H1 (cell line): ENCODE measurements around the gene PCYT1B. TPM values are rescaled to one million over a fixed set of nuclear protein-coding genes. Genes with fewer than 3 reads are reported as not detected.

Source experiments
- BACH1 ChIP-seq: IDR thresholded peaks from 2 replicates; pipeline ENCODE4 v1.6.1; 2012; ENCODE audit warnings: low read length, improper control_type of control experiment
- CBX5 ChIP-seq: fragments of 300-800, 300-1000 bp; sonication (generic); IDR thresholded peaks from 2 replicates; pipeline ENCODE4 v1.7.1; 2016; ENCODE audit warnings: antibody characterized with exemption, low read length, low read depth
- CEBPB ChIP-seq: IDR thresholded peaks from 2 replicates; pipeline ENCODE4 v1.6.1; 2012; ENCODE audit warnings: low read depth, low read length
- CHD1 ChIP-seq: IDR thresholded peaks from 2 replicates; pipeline ENCODE4 v1.6.1; 2012; ENCODE audit warnings: low read depth, low read length, improper control_type of control experiment
- CREB1 ChIP-seq: IDR thresholded peaks from 2 replicates; pipeline ENCODE4 v1.6.1; 2012; ENCODE audit warnings: inconsistent platforms
- EZH2 ChIP-seq: fragments of 200-600 bp; sonication (generic); IDR thresholded peaks from 2 replicates; pipeline ENCODE4 v1.7.1; 2012; ENCODE audit warnings: low read depth, mild to moderate bottlenecking, moderate library complexity, low read length, inconsistent platforms; ENCODE audit not compliant: severe bottlenecking
- FOSL1 ChIP-seq: IDR thresholded peaks from 2 replicates; pipeline ENCODE4 v1.6.1; 2011; ENCODE audit warnings: mild to moderate bottlenecking, low read depth, low read length, moderate library complexity; ENCODE audit not compliant: insufficient read depth
- KDM1A ChIP-seq: fragments of 200-600, 300-600 bp; sonication (generic); IDR thresholded peaks from 2 replicates; pipeline ENCODE4 v1.7.1; 2016; ENCODE audit warnings: mild to moderate bottlenecking, low read length, borderline replicate concordance
- MAFK ChIP-seq: IDR thresholded peaks from 2 replicates; pipeline ENCODE4 v1.6.1; 2012; ENCODE audit warnings: low read depth, mild to moderate bottlenecking, improper control_type of control experiment, low read length
- NANOG ChIP-seq: IDR thresholded peaks from 2 replicates; pipeline ENCODE4 v1.6.1; 2011; ENCODE audit warnings: low read length, low read depth, mild to moderate bottlenecking, inconsistent platforms; ENCODE audit not compliant: insufficient read depth, poor library complexity, severe bottlenecking
- POU5F1 ChIP-seq: IDR thresholded peaks from 2 replicates; pipeline ENCODE4 v1.6.1; 2011; ENCODE audit warnings: low read depth, mild to moderate bottlenecking, low read length, moderate library complexity
- RAD21 ChIP-seq, 2 experiments: IDR thresholded peaks in 1 of 2; conservative IDR thresholded peaks in 1 of 2; 2 replicates each; pipeline ENCODE4 v1.6.1; 2011; ENCODE audit warnings: low read depth in 2 of 2, low read length in 2 of 2, improper control_type of control experiment in 1 of 2, inconsistent platforms in 1 of 2, mild to moderate bottlenecking in 1 of 2, moderate library complexity in 1 of 2
- RNF2 ChIP-seq: fragments of 200-900, 300-1000 bp; sonication (generic); IDR thresholded peaks from 2 replicates; pipeline ENCODE4 v1.7.1; 2016; ENCODE audit warnings: borderline replicate concordance, low read depth, mild to moderate bottlenecking, antibody characterized with exemption, low read length; ENCODE audit not compliant: poor library complexity, severe bottlenecking; ENCODE audit errors: missing control alignments
- SIN3A ChIP-seq, 2 experiments: IDR thresholded peaks in 1 of 2; conservative IDR thresholded peaks in 1 of 2; 2 replicates each; pipeline ENCODE4 v1.6.1; 2011 to 2012; ENCODE audit warnings: low read length in 2 of 2, improper control_type of control experiment in 1 of 2, low read depth in 1 of 2, mild to moderate bottlenecking in 1 of 2
- SRF ChIP-seq: IDR thresholded peaks from 2 replicates; pipeline ENCODE4 v1.6.1; 2011; ENCODE audit warnings: mild to moderate bottlenecking, low read depth, low read length, moderate library complexity
- SUZ12 ChIP-seq: fragments of 200-600 bp; sonication (generic); IDR thresholded peaks from 2 replicates; pipeline ENCODE4 v1.6.1; 2012; ENCODE audit warnings: mild to moderate bottlenecking, inconsistent platforms, low read length, moderate library complexity, mixed read lengths
- TAF1 ChIP-seq: IDR thresholded peaks from 2 replicates; pipeline ENCODE4 v1.6.1; 2011; ENCODE audit warnings: mild to moderate bottlenecking, low read depth, low read length
- TEAD4 ChIP-seq: IDR thresholded peaks from 2 replicates; pipeline ENCODE4 v1.6.1; 2012; ENCODE audit warnings: low read depth, low read length, inconsistent platforms, mixed read lengths
- ZNF274 ChIP-seq: IDR thresholded peaks from 2 replicates; pipeline ENCODE4 v1.7.0; 2012; ENCODE audit warnings: low read length, borderline replicate concordance; ENCODE audit errors: extremely low read depth
- polyA plus RNA-seq, 7 experiments: library from polyadenylated mRNA; depleted of rRNA in 3 of 7; stranded (reverse) in 5 of 7; unstranded in 2 of 7; fragments of >200 nt in 5 of 7; fragments of 200-250 nt in 2 of 7; gene quantifications; 1 replicate in 5 of 7; 2 replicates in 1 of 7; 4 replicates in 1 of 7; pipeline versions ENCODE4 v1.2.1 to v1.2.3, GENCODE V29; 2011 to 2013; ENCODE audit warnings: missing spikeins in 2 of 7, mixed read lengths in 2 of 7
- total RNA-seq: library from RNA; stranded (reverse); fragmentation: NEBNext Ultra II Directional; extraction: Animal tissue kit (Norgen Biotek cat#: 25700); gene quantifications from 2 replicates; pipeline ENCODE4 v1.2.1, GENCODE V29; 2021
- TF ChIP-seq, protein P1 (sequence below), 3 experiments: IDR thresholded peaks; 1 replicate in 2 of 3; 2 replicates in 1 of 3; pipeline versions ENCODE4 v1.5.1 to v1.6.1; 2011; ENCODE audit warnings: low read length in 3 of 3, mild to moderate bottlenecking in 3 of 3, inconsistent platforms in 2 of 3, low read depth in 1 of 3, moderate library complexity in 1 of 3; ENCODE audit not compliant: insufficient read depth in 1 of 3; ENCODE audit errors: control extremely low read depth in 1 of 3

The PCYT1B gene
- total and polyA plus RNA-seq, 2 of the 8 experiments (the other 6 are each of a cell fraction or from before 2014, with no cell fraction given) = 17.9 to 30.6 TPM

DNA sequence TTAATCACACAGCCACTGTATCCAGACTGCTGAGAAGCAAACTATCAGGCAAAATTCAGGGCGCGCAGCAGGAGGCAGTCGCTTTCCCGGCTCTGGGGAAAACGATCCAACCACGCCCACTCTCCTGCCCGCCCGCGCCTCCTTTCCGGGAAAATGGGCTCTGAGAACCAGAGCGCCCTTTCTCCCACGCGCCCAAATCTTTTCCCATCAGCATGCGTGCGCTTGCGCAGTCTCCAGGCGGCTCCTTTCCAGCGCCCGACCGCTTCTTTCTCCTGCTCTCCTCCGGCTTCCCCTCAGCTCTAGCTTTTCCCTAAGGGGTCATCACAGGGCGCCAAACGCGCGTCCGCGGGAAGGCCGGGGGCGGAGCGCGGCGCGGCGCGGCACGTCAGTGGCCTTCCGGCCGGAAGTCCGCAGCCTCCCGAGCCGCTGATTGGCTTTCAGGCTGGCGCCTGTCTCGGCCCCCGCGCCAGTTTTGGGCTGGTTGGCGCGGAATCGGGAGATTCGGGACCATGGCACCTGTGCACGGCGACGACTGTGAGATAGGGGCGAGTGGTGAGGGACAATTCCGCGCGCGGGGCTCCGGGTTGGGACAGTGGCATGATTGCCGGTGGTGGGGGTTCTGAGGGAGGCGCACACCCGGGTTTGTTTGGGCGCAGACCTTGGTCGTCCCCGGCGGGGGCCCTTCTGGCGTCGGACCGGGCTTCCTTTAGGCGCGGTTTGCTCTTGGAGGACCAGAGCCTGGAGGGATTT, 46.5 kb upstream of the PCYT1B start, which contains the start of gene POLA1 (continued):
- no peak for TF ChIP-seq KDM1A
- peak; percentile 99 for TF ChIP-seq CREB1
- TF ChIP-seq RAD21 (IDR thresholded peaks at IDR 0.05 in 1 of 2, conservative IDR thresholded peaks at IDR 0.05 in 1 of 2; ENCODE audit: low read depth in 2 of 2, low read length in 2 of 2) = 0 out of 4 replicates have a peak, but pooled peaks of 1 of the 2 experiments have one; percentile 1
- TF ChIP-seq SRF = peak; percentile 66; the same call in 1 of the 2 replicates
- TF ChIP-seq POU5F1 = no peak
- TF ChIP-seq NANOG = no peak
- TF ChIP-seq CBX5 = no peak
- TF ChIP-seq FOSL1 = no peak
- TF ChIP-seq SUZ12 = no peak
- TF ChIP-seq CEBPB = no peak
- no peak for TF ChIP-seq ZNF274
- peak; percentile 50; the same call in 1 of the 2 replicates for TF ChIP-seq BACH1
- TF ChIP-seq TEAD4 = no peak
- TF ChIP-seq, protein P1, sequence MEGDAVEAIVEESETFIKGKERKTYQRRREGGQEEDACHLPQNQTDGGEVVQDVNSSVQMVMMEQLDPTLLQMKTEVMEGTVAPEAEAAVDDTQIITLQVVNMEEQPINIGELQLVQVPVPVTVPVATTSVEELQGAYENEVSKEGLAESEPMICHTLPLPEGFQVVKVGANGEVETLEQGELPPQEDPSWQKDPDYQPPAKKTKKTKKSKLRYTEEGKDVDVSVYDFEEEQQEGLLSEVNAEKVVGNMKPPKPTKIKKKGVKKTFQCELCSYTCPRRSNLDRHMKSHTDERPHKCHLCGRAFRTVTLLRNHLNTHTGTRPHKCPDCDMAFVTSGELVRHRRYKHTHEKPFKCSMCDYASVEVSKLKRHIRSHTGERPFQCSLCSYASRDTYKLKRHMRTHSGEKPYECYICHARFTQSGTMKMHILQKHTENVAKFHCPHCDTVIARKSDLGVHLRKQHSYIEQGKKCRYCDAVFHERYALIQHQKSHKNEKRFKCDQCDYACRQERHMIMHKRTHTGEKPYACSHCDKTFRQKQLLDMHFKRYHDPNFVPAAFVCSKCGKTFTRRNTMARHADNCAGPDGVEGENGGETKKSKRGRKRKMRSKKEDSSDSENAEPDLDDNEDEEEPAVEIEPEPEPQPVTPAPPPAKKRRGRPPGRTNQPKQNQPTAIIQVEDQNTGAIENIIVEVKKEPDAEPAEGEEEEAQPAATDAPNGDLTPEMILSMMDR (IDR thresholded peaks at IDR 0.05; ENCODE audit: control extremely low read depth in 1 of 3, insufficient read depth in 1 of 3, low read depth in 1 of 3, low read length in 3 of 3) = no peak
- TF ChIP-seq RNF2 = no peak
- no peak for TF ChIP-seq EZH2
- TF ChIP-seq MAFK = no peak
- TF ChIP-seq CHD1 = no peak
- peak; percentile 74; the same call in 1 of the 2 replicates for TF ChIP-seq TAF1
- 0 out of 4 replicates have a peak, but pooled peaks of 1 of the 2 experiments have one; percentile 40 for TF ChIP-seq SIN3A (conservative IDR thresholded peaks at IDR 0.05 in 1 of 2, IDR thresholded peaks at IDR 0.05 in 1 of 2; ENCODE audit: low read depth in 1 of 2, low read length in 2 of 2)
